Cortex of kidney (tissue), 1 donor: ENCODE measurements around the gene LRP1.

Source experiments
- DNase-seq: peaks from one replicate; lab custom pipeline; 2025; lab: John Stamatoyannopoulos, UW

The LRP1 gene

GRCh38 chr12:57236201-57236924 is 108.1 kb downstream of the LRP1 start:
- no peak for DNase-seq

- DNase-seq: no peak
Observed at GRCh38 chr12:57236925-57237595, 108.8 kb downstream of the LRP1 start.

GRCh38 chr12:57237596-57237931 is 109.3 kb downstream of the LRP1 start:
- no peak for DNase-seq

- DNase-seq: no peak
Observed at GRCh38 chr12:57237932-57238853, 109.9 kb downstream of the LRP1 start.

GRCh38 chr12:57238854-57239554 is 110.7 kb downstream of the LRP1 start:
- no peak for DNase-seq

GRCh38 chr12:57239587-57240065 is 111.3 kb downstream of the LRP1 start:
- no peak for DNase-seq

- DNase-seq: no peak
Observed at GRCh38 chr12:57240066-57240921, 112.0 kb downstream of the LRP1 start.

- DNase-seq: no peak
Observed at GRCh38 chr12:57240926-57241401, 112.7 kb downstream of the LRP1 start.

- no peak for DNase-seq
Observed at GRCh38 chr12:57241402-57242310, 113.4 kb downstream of the LRP1 start.

- no peak for DNase-seq
Observed at GRCh38 chr12:57242329-57242690, 114.0 kb downstream of the LRP1 start.

- DNase-seq: no peak
Observed at GRCh38 chr12:57242691-57243454, 114.6 kb downstream of the LRP1 start.

- no peak for DNase-seq
Observed at GRCh38 chr12:57243521-57244311, 115.4 kb downstream of the LRP1 start.

- no peak for DNase-seq
Observed at GRCh38 chr12:57244312-57244696, 116.0 kb downstream of the LRP1 start.

GRCh38 chr12:57247041-57247440 is 118.8 kb downstream of the LRP1 start:
- no peak for DNase-seq

GRCh38 chr12:57248934-57249742 is 120.9 kb downstream of the LRP1 start:
- no peak for DNase-seq

GRCh38 chr12:57250541-57250940 is 122.3 kb downstream of the LRP1 start:
- no peak for DNase-seq

GRCh38 chr12:57250956-57251355 is 122.7 kb downstream of the LRP1 start, which contains the start of gene STAC3:
TSS of gene STAC3 (minus strand) at chr12:57251187. CDS start at chr12:57249636, 1,551 bp downstream.
- DNase-seq: no peak
